Left lung (tissue), 10 donors: Measurements from ENCODE around the gene PLA2G6. TPM values are rescaled to one million over a fixed set of nuclear protein-coding genes. Genes with fewer than 3 reads are reported as not detected.
"Not testable (repeated sequence)": the region's sequence is repeated elsewhere in the genome, so short reads cannot be mapped to it uniquely, and the experiment has no call there.

ENCODE experiments used
- ATAC-seq: fragments of 200-7000 bp; cut with Tn5 transposase; one replicate; pipeline ENCODE4 v1.9.1; 2020; ENCODE audit warnings: moderate library complexity
- DNase-seq, 4 donors: peaks; one replicate each; pipeline ENCODE4 v3.0.0-alpha.2; 2013 to 2020
- H3K27ac ChIP-seq, 2 donors: fragments of 200-600 bp; sonication (generic) in 1 of 2; one replicate each; pipeline versions ENCODE4 v1.5.0 to v1.8.0; 2020 to 2021
- H3K27me3 ChIP-seq, 2 donors: fragments of 200-600 bp; sonication (generic) in 1 of 2; one replicate each; pipeline versions ENCODE4 v1.5.0 to v1.8.0; 2020 to 2021
- H3K36me3 ChIP-seq, 2 donors: fragments of 200-600 bp; sonication (generic) in 1 of 2; one replicate each; pipeline versions ENCODE4 v1.5.0 to v1.8.0; 2020 to 2021
- H3K4me1 ChIP-seq, 2 donors: fragments of 200-600 bp; one replicate each; pipeline ENCODE4 v1.8.0; 2021
- H3K4me3 ChIP-seq, 2 donors: fragments of 200-600 bp; sonication (generic) in 1 of 2; one replicate each; pipeline versions ENCODE4 v1.5.0 to v1.8.0; 2020 to 2021; ENCODE audit warnings: mild to moderate bottlenecking in 1 of 2
- H3K9me3 ChIP-seq, 2 donors: fragments of 200-600 bp; sonication (generic) in 1 of 2; one replicate each; pipeline versions ENCODE4 v1.5.0 to v1.8.0; 2020 to 2021
- intact Hi-C, 2 donors: fragments of 100-400 bp; cut with DNase I; formaldehyde crosslinking; loops; one replicate each; pipeline versions ENCODE4 v1.11.2 to v1.14.2; 2022
- polyA plus RNA-seq, 6 donors: library from polyadenylated mRNA; unstranded; fragments of 120-200 nt; gene quantifications; one replicate each; pipeline ENCODE4 v1.2.1, GENCODE V29; 2013; ENCODE audit not compliant: insufficient read length in 6 of 6
- total RNA-seq, 2 donors: library from RNA; stranded (reverse); fragmentation: NEBNext Ultra II Directional; extraction: Animal tissue kit (Norgen Biotek cat#: 25700); gene quantifications; one replicate each; pipeline ENCODE4 v1.2.1, GENCODE V29; 2021
- TF ChIP-seq, protein P1 (sequence below), 2 donors: fragments of 200-600 bp; sonication (generic) in 1 of 2; IDR thresholded peaks; one replicate each; pipeline versions ENCODE4 v1.5.0 to v1.8.0; 2021; ENCODE audit warnings: antibody characterized with exemption in 2 of 2
- donor health status: DM: no; HTN: yes; CAD: no.
- donor health status: DM: no; HTN: no; CAD: no.

Gene PLA2G6
- total and polyA plus RNA-seq, 8 donors: 29.8 to 44.1 (median 35.7) TPM

- no peak for ATAC-seq
- TF ChIP-seq, protein P1, sequence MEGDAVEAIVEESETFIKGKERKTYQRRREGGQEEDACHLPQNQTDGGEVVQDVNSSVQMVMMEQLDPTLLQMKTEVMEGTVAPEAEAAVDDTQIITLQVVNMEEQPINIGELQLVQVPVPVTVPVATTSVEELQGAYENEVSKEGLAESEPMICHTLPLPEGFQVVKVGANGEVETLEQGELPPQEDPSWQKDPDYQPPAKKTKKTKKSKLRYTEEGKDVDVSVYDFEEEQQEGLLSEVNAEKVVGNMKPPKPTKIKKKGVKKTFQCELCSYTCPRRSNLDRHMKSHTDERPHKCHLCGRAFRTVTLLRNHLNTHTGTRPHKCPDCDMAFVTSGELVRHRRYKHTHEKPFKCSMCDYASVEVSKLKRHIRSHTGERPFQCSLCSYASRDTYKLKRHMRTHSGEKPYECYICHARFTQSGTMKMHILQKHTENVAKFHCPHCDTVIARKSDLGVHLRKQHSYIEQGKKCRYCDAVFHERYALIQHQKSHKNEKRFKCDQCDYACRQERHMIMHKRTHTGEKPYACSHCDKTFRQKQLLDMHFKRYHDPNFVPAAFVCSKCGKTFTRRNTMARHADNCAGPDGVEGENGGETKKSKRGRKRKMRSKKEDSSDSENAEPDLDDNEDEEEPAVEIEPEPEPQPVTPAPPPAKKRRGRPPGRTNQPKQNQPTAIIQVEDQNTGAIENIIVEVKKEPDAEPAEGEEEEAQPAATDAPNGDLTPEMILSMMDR (IDR thresholded peaks at IDR 0.05): no peak
Measured at GRCh38 chr22:38080474-38080849, 101.2 kb downstream of the PLA2G6 start.

DNA sequence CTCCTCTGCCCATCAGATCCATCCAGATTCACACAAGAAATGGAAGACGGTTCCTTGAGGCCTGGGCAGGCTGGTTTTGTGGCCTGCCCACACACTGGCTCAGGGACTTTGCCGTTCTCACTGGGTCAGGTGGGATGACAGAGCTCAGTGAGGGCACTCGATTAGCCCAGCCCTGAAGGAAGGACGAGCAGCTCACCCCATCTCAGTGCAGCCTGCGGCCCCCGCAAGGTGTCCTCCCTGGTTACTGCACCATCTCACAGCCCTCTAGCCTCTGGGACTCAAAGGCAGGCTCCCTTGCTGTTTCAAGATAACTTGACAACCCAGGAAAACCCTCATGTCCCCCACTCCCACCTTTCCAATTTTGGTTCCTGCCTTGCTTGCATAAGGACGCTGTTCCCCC lies 101.8 kb downstream of the PLA2G6 start:
- Histone ChIP-seq H3K36me3 (peaks cover 0 to 16% of the 10 kb centered on the region in 2 donors), H3K4me3 (no peak overlapping the region), H3K27ac (no peak overlapping the region), H3K9me3 (no peaks in the 10 kb centered on the region), H3K4me1 (peaks cover 15 to 26% of the 10 kb centered on the region in 2 donors), H3K27me3 (peaks cover 28 to 45% of the 10 kb centered on the region in 2 donors)
- intact Hi-C loops: no loop called here
- peak in 1 of 4 donors; percentile 34 for DNase-seq
- no peak for ATAC-seq
- TF ChIP-seq, protein P1 (IDR thresholded peaks at IDR 0.05): no peak

More at GRCh38 chr22:38080474-38080849, 101.2 kb downstream of the PLA2G6 start:
- no peak for DNase-seq
- Histone ChIP-seq H3K9me3 (no peaks in the 10 kb centered on the region), H3K4me3 (peak overlapping the region; percentile 9 to 10), H3K4me1 (peaks cover 15 to 26% of the 10 kb centered on the region in 2 donors), H3K27me3 (peaks cover 28 to 45% of the 10 kb centered on the region in 2 donors), H3K36me3 (peaks cover 0 to 10% of the 10 kb centered on the region in 2 donors), H3K27ac (no peak overlapping the region)
- intact Hi-C loops: no loop called here

- Histone ChIP-seq H3K27me3 (peaks cover 28 to 44% of the 10 kb centered on the region in 2 donors), H3K4me1 (peaks cover 15 to 26% of the 10 kb centered on the region in 2 donors), H3K36me3 (peaks cover 0 to 22% of the 10 kb centered on the region in 2 donors)
- DNase-seq: peak in 1 of 4 donors; percentile 5
- H3K9me3 ChIP-seq, H3K4me3 ChIP-seq, H3K27ac ChIP-seq, ATAC-seq, intact Hi-C loops: not testable (repeated sequence)
Measured at GRCh38 chr22:38079208-38079607, 102.4 kb downstream of the PLA2G6 start.

- intact Hi-C loops: no loop called here
- H3K9me3 ChIP-seq: no peaks in the 10 kb centered on the region
- TF ChIP-seq, protein P1 (IDR thresholded peaks at IDR 0.05): no peak
- peak in 1 of 4 donors; percentile 67 for DNase-seq
- H3K36me3 ChIP-seq: peaks cover 0 to 32% of the 10 kb centered on the region in 2 donors
- ATAC-seq: no peak
- no peak overlapping the region for H3K4me3 ChIP-seq
- H3K27ac ChIP-seq: no peak overlapping the region
- H3K4me1 ChIP-seq: peaks cover 15 to 26% of the 10 kb centered on the region in 2 donors
- peaks cover 24 to 34% of the 10 kb centered on the region in 2 donors for H3K27me3 ChIP-seq
Measured at GRCh38 chr22:38078046-38078840, 103.4 kb downstream of the PLA2G6 start.

- Histone ChIP-seq H3K27ac (no peak overlapping the region), H3K4me1 (peaks cover 15 to 24% of the 10 kb centered on the region in 2 donors), H3K27me3 (peaks cover 17 to 27% of the 10 kb centered on the region in 2 donors), H3K9me3 (no peaks in the 10 kb centered on the region), H3K4me3 (no peak overlapping the region), H3K36me3 (peaks cover 0 to 38% of the 10 kb centered on the region in 2 donors)
- intact Hi-C loops: no loop called here
- DNase-seq (peak in 1 of 4 donors; percentile 67), ATAC-seq (no peak)
- TF ChIP-seq, protein P1 (IDR thresholded peaks at IDR 0.05): no peak
Measured at GRCh38 chr22:38077595-38077994, 104.0 kb downstream of the PLA2G6 start.
